Measurements from ENCODE around the gene NLRX1. TPM values are rescaled to one million over a fixed set of nuclear protein-coding genes. Genes with fewer than 3 reads are reported as not detected.
A peak's percentile ranks its signal among the peaks of the same experiment; 100 is the strongest.

The NLRX1 gene
- total and polyA plus RNA-seq, 2 donors (not counting 3 experiments of a cell fraction or from before 2014, with no cell fraction given): 15.1 to 15.5 TPM

DNA sequence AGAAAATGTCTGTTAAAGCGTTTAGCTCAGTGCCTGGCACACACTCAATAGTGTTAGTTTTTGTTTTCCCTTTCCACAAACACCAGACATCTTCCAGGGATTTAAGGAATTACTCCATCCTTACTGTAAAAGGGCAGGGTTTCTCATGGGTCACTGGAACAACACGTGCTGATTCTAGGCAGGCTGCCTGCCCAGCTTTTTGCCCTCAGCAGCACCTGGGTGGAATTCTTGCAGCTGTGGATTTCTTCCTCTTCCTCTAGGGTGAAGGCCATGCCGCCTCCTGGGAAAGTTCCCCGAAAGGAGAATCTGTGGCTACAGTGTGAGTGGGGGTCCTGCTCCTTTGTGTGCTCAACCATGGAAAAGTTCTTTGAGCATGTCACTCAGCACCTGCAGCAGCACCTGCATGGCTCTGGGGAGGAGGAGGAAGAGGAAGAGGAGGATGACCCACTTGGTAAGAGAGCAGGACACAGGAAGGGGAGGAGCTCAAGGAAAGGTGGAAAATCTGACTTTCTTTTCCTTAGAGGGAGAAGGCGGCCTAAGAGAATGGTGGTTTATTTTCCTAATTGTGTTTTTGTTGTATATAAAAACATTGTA lies 41.8 kb upstream of the NLRX1 start:
- H3K9ac ChIP-seq (replicated peaks; ENCODE audit: extremely low read depth, insufficient read depth, low read length): no peak overlapping the region
- no TSS peak for BruUV-seq (replicated peaks)

More for the DNA sequence above, 41.8 kb upstream of the NLRX1 start:
- intact Hi-C loops (cut with micrococcal nuclease): no loop called here
- H3K4me2 ChIP-seq (ENCODE audit: insufficient read depth, low read length): no peak overlapping the region
- no peaks in the 10 kb centered on the region for H4K20me1 ChIP-seq (replicated peaks; ENCODE audit: control insufficient read depth, extremely low read depth, insufficient read depth, low read length)
- H3K27ac ChIP-seq (ENCODE audit: insufficient read depth, low read depth, low read length): no peak overlapping the region
- no peak overlapping the region for H2AFZ ChIP-seq (ENCODE audit: low read depth, low read length)
- CTCF ChIA-PET: interaction anchor here (1.3 to 1.5 kb wide), 3 partner anchors 32 to 212 kb away, joined by 3 to 4 read pairs (median 3); a partner anchor contains a TSS
- DNase-seq (ENCODE audit: low read depth, low spot score) (peak; percentile 21), FAIRE-seq (no peak)
- POLR2A ChIA-PET: no interaction called here
- no peaks in the 10 kb centered on the region for H3K27me3 ChIP-seq (ENCODE audit: control insufficient read depth in 2 of 2, insufficient read depth in 2 of 2, low read length in 2 of 2)
- H3K4me1 ChIP-seq (ENCODE audit: control insufficient read depth, extremely low read depth, insufficient read depth, low read length): peaks cover 17% of the 10 kb centered on the region
- H3K9me3 ChIP-seq (replicated peaks; ENCODE audit: control insufficient read depth, insufficient read depth, low read length): no peaks in the 10 kb centered on the region
- TF ChIP-seq EZH2 (IDR thresholded peaks at IDR 0.05; ENCODE audit: borderline replicate concordance, low read depth, low read length, severe bottlenecking): no peak
- TF ChIP-seq, protein P1, sequence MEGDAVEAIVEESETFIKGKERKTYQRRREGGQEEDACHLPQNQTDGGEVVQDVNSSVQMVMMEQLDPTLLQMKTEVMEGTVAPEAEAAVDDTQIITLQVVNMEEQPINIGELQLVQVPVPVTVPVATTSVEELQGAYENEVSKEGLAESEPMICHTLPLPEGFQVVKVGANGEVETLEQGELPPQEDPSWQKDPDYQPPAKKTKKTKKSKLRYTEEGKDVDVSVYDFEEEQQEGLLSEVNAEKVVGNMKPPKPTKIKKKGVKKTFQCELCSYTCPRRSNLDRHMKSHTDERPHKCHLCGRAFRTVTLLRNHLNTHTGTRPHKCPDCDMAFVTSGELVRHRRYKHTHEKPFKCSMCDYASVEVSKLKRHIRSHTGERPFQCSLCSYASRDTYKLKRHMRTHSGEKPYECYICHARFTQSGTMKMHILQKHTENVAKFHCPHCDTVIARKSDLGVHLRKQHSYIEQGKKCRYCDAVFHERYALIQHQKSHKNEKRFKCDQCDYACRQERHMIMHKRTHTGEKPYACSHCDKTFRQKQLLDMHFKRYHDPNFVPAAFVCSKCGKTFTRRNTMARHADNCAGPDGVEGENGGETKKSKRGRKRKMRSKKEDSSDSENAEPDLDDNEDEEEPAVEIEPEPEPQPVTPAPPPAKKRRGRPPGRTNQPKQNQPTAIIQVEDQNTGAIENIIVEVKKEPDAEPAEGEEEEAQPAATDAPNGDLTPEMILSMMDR (IDR thresholded peaks at IDR 0.05; ENCODE audit: extremely low read depth in 1 of 2, insufficient read depth in 1 of 2, low read depth in 1 of 2, low read length in 2 of 2): no peak
- TF ChIP-seq JUN (IDR thresholded peaks at IDR 0.05; ENCODE audit: borderline replicate concordance, insufficient read depth, insufficient read length, low read depth): no peak
- no peak for TF ChIP-seq POLR2A (IDR thresholded peaks at IDR 0.05; ENCODE audit: low read depth, low read length)
- TF ChIP-seq MYC (IDR thresholded peaks at IDR 0.05; ENCODE audit: low read depth, low read length): no peak
- TF ChIP-seq, protein P2, sequence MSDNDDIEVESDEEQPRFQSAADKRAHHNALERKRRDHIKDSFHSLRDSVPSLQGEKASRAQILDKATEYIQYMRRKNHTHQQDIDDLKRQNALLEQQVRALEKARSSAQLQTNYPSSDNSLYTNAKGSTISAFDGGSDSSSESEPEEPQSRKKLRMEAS (IDR thresholded peaks at IDR 0.05; ENCODE audit: insufficient read depth, insufficient read length): no peak
- no peak for TF ChIP-seq GATA2 (IDR thresholded peaks at IDR 0.05; ENCODE audit: insufficient read depth, insufficient read length, low read depth, low read length)
- no peak for TF ChIP-seq FOS (IDR thresholded peaks at IDR 0.05; ENCODE audit: borderline replicate concordance, insufficient read depth, low read length)
- no peak for TF ChIP-seq POLR2AphosphoS5 (IDR thresholded peaks at IDR 0.05; ENCODE audit: insufficient read depth, low read depth, low read length)
- peaks cover 12% of the 10 kb centered on the region for H3K79me2 ChIP-seq (ENCODE audit: control insufficient read depth, insufficient read depth, low read length)
- no peaks in the 10 kb centered on the region for H3K9me1 ChIP-seq (replicated peaks; ENCODE audit: control insufficient read depth, extremely low read depth, insufficient read depth, low read length)
- no peak overlapping the region for H3K4me3 ChIP-seq (replicated peaks in 1 of 3; ENCODE audit: insufficient read depth in 1 of 3, low read depth in 1 of 3, low read length in 3 of 3)
- dilution Hi-C loops (cut with MboI; ENCODE audit: extremely low pct_ligation_motif_present, low sequenced_read_pairs): no loop called here
- peaks cover 2 to 19% of the 10 kb centered on the region in 2 experiments for H3K36me3 ChIP-seq (ENCODE audit: control insufficient read depth in 2 of 2, extremely low read depth in 1 of 2, insufficient read depth in 2 of 2, low read length in 2 of 2)
